IPS DF 4.7 (cell line): ENCODE results near the gene AKR1C1.
"Not testable (repeated sequence)": the region's sequence is repeated elsewhere in the genome, so short reads cannot be mapped to it uniquely, and the experiment has no call there.

Source experiments
- DNase-seq: peaks from one replicate; pipeline ENCODE4 v3.0.0-alpha.2; 2013; ENCODE audit warnings: low spot score; ENCODE audit errors: extremely low read depth

Gene AKR1C1

GRCh38 chr10:4947635-4948596 is 15.3 kb upstream of the AKR1C1 start:
- no peak for DNase-seq

GRCh38 chr10:4951512-4952162 is 11.6 kb upstream of the AKR1C1 start:
- DNase-seq: not testable (repeated sequence)

GRCh38 chr10:4953405-4953804 is 9.8 kb upstream of the AKR1C1 start:
- no peak for DNase-seq

GRCh38 chr10:4956088-4956487 is 7.1 kb upstream of the AKR1C1 start:
- DNase-seq: not testable (repeated sequence)

- not testable (repeated sequence) for DNase-seq
Measured at GRCh38 chr10:4956955-4957645, 6.1 kb upstream of the AKR1C1 start.

GRCh38 chr10:4961558-4961957 is 1.7 kb upstream of the AKR1C1 start:
- DNase-seq: not testable (repeated sequence)

GRCh38 chr10:4962308-4962707 is 907 bp upstream of the AKR1C1 start:
- not testable (repeated sequence) for DNase-seq

- not testable (repeated sequence) for DNase-seq
Measured at GRCh38 chr10:4963815-4964154, 570 bp downstream of the AKR1C1 start.

- not testable (repeated sequence) for DNase-seq
Measured at GRCh38 chr10:4965763-4966162, 2.5 kb downstream of the AKR1C1 start.

GRCh38 chr10:4967189-4967588 is 4.0 kb downstream of the AKR1C1 start:
- DNase-seq: not testable (repeated sequence)

GRCh38 chr10:4969289-4969688 is 6.1 kb downstream of the AKR1C1 start:
- not testable (repeated sequence) for DNase-seq

- DNase-seq: not testable (repeated sequence)
Measured at GRCh38 chr10:4970362-4970761, 7.1 kb downstream of the AKR1C1 start.

GRCh38 chr10:4972369-4973142 is 9.3 kb downstream of the AKR1C1 start:
- DNase-seq: not testable (repeated sequence)

GRCh38 chr10:4973294-4973693 is 10.1 kb downstream of the AKR1C1 start:
- DNase-seq: not testable (repeated sequence)

GRCh38 chr10:4974400-4974799 is 11.2 kb downstream of the AKR1C1 start:
- not testable (repeated sequence) for DNase-seq

GRCh38 chr10:4977025-4977424 is 13.8 kb downstream of the AKR1C1 start:
- DNase-seq: no peak

GRCh38 chr10:4978870-4979269 is 15.7 kb downstream of the AKR1C1 start:
- DNase-seq: no peak

GRCh38 chr10:4980793-4981192 is 17.6 kb downstream of the AKR1C1 start:
- no peak for DNase-seq

GRCh38 chr10:4981722-4982471 is 18.7 kb downstream of the AKR1C1 start:
- DNase-seq: peak; percentile 38

- DNase-seq: no peak
Measured at GRCh38 chr10:4982764-4983226, 19.6 kb downstream of the AKR1C1 start.
